Activated CD8-positive, alpha-beta memory T cell treated with anti-CD3 and anti-CD28 coated beads for 24 hours (primary cell): Measurements from ENCODE around the gene HCFC2.

Experiments used
- DNase-seq: peaks from one replicate; pipeline ENCODE4 v3.0.0-alpha.2; 2020

The HCFC2 gene

DNA sequence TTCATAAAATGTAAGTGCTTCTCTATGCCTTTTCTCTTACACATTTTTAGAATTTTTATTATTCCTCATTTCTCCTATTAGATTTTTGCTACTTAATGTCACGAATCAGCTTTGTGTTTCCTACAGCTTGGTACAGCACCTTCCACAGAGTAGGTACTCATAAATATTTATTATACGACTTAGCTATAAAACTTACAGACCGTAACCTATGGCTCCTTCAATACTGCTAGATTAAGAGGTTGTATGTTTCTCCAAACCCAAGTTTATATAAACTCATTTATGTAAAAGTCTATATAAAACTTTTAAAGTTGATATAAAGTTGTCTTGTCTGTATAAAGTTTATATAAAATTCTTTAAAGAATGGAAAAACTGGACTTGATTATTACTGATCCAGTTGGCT, 62.2 kb downstream of the HCFC2 start:
- DNase-seq = no peak

DNA sequence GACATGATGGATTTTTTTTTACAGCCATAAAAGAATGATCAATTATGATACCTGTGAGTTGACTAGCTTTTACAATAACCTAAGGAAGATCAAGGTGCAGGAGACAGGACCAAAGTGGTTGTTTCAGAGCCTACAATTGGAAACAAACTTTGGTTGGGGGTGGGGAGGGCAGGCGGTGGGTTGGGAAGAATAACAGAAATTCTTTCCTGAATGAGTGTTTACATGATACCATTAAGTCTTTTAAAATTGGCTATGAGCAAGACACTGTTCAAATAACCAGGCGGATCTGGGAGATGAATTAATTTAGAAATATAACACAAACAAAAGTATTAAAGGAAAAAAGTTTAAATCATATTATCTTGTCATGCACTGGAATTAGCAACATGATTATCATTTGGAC, 66.4 kb downstream of the HCFC2 start:
- DNase-seq = no peak

DNA sequence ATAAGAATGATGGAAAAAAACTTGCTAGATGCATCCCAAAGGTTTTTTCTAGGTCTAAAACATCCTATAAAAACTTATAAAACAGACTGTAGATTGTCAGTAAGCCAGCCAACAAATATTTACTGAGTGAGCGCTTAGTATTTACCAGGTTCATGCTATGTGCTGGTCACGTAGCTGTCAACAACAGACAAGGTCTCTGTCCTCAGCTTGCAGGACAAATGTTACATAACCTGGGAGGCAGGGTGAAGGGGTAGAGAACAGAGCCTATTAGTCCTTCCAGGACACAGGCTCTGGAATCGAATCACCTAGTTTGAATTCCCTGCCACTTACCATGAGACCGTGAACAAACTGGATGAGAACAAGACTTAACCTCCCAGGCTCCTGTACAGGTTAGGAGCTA, 67.3 kb downstream of the HCFC2 start:
- DNase-seq = no peak

DNA sequence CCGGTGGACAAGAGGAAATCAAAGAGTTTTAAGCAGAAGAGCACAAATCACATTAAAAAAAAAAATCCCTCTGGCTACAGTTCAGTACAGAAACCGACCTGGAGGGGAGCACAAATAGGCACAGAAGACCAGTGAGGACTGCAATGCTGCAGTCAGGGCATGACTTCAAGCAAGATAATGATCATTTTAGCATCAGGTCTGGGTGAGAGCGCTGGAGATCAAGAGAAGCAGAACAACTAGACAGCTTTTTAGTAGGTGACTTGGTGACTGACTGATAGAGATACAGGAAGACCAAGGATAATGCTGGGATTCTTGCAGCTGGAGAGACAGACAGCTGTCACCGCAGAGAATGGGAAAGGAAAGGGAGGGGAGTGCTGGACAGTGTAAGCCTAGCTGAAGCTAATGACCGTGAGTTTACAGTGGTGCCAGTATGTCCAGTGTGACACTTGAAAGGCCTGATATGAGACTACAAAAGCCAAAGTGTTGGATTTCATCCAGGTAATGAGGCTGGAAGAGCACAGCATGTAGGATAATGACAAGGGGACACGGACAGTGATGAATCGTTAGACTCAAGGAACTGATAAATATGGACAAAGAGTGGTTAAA, 68.1 kb downstream of the HCFC2 start:
- DNase-seq = no peak

DNA sequence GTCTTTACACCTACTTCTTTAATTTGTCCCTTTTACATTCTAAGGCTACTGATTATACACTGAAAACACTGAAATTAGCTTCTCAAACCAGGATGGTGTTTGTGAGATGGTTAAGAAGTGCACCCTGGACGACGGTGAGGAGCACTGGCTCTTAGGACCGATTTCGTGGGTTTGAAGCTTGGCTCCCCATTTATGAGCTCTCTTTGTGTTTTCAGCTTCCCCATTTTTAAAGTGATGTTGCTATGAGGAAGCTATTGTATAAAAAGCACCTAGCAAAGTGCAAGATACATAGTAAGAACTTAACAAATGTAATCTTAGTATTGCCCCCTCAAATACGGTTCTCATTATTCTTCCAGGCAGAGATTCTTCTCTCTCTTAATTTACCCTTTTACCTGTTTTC, 69.0 kb downstream of the HCFC2 start:
- no peak for DNase-seq

DNA sequence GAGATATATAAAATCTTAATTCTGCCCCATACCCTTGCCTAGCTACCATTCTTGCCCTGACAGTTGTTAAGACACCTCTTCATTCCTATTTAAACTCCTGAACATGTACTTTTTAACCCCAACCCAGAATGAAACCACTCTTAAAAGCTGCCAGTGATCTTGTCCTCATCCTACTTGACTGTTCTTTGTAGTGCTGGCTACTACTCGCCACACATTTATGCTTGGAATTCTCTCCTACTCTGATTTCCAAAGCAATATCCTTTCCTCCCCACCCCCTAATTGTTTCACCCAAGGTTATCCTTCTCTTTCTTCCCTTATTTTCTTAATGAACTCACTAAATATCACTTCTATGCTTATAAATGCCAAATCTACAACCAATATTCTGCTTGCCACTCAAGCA, 69.5 kb downstream of the HCFC2 start:
- no peak for DNase-seq

DNA sequence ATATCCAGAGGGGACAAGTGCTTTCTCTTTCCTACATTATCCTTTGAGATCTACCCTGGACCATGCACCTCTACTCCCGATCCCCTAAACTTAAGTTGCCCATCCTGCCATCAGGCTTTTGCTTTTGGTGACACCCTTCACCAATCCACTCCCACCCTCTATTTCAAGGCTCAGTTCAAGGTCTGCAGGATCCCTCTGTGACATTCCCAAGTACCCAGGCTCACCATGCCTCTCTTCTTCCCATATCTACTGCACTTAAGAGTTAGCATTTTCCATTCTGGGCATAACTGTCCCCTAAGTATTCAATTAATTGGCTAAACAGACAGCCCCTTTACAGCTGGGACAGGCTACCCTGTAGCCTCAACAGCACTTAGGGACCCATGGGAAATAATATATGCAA, 70.6 kb downstream of the HCFC2 start:
- DNase-seq = no peak

DNA sequence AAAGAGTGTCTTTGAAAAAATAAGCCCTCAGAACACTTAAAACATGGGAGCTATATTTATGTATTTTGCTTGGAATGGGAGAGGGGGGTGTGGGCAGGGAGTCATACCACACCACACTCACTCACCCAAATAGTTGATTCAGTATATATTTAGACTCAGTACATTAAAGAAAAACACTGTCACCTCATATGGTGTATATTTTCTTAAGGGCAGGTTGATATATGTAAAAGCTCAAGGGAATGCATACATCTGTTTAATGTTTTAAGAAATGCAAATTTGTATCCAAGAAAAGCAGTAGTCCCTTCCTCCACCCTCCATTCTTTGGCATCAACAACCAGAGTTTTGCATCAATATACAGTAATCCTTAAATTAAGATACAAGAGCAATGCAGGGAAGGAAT, 72.2 kb downstream of the HCFC2 start:
- no peak for DNase-seq

DNA sequence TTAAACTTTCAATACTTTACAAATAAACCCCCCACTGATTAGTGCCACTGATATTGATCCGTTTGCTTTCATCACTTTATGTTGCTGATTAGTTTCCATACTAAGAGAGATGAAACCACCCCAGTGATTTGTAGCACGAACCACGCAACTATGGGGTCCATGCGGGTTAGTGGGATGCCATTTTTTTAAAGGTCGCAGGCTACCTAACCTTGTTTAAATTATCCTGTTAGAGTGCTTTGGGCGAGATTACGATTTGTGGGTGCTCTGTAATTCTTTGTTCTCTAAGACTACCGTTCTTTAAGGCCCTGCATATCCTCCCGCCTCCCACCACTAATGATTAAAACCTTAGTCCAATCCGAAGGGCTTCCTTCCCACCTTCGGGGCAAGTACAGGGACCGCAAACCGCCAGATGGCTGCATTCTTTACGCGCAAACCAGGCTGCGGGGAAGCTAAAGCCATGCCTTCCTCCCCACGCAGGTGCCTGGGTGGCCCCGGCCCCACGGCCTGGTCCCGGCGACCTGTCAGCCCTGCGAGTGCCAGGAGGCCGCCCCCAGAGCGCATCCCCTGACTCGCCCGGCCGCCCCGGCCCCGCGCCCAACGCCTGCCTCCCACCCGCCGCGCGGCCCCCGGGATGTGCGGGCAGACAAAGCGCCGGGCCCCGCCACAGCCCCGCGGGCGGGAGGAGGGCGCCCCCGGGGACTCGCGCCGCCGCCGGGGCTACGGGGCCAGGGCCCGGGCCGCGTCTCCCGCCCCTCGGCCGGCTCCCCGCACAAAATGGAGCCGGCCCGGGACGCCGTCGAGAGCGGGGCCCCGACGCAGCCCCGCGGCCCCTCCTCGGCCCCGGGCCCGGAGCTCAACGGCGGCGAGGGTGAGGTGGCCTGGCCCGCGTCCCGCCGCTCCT, 72.9 kb downstream of the HCFC2 start:
- DNase-seq = peak; percentile 83

DNA sequence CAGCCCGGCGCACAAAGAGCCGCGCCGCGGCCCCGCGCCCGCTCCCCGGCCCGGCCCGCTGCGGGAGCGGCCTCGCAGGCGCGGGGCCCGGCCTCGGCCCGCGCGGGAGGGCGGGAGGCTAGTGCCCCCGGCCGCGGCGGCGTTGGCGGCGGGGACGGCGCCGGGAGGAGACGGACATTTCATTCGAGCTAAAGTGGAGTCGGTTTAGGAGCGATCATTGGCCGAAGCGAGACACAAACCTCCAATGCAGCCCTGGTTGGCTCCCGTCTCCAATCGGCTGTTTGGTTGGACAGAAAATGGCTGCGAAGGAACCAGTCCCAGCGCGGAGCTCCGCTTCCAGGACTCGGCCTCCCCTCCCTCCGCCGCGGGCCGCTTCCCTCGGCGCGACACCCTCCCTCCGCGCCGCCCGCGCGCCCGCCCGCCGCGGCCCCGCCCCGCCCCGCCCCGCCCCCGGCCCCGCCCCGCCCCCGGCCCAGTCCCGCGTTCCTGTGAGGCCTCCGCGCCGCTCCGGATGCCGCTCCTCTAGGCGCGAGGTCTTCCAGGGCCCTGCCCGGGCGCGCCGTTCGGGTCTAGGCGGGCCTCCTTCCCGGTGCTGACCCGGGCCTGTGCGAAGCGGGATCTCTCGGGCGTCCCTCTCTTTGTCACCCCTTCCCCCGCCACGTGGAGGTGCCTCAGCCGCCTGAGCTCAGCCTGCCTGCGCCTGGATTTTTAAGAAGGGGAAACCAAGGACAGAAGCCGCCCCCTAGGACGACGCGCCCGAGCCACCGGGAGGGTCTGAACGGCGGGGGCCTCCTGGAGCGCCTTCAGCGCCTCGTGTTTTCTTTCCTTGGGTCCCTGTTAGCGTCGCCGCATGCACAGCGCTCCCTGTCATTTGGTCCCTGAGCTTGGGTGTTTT, 73.8 kb downstream of the HCFC2 start, which contains the start of gene NFYB:
TSS of gene NFYB (minus strand) at position 309 of the 895 bp plus-strand sequence. CDS start 2,757 bp downstream, outside the sequence.
- peak; percentile 95 for DNase-seq

DNA sequence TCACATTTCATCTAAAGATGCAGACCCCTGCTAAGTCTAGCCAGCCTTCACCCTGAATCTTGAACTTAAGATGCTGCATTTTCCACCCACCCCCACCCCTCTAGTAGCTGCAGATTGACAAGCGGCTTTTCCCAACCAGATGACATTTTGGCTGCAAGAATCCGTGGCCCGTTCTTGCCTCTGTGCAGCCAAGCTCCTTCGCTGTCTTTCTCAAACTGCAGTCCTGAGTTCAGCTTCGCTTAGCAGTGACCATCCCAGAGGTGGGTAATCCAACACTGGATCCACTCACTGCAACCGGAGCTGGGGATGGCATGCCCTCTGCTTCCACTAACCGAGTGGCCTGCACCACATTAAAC, 74.4 kb downstream of the HCFC2 start:
- no peak for DNase-seq

DNA sequence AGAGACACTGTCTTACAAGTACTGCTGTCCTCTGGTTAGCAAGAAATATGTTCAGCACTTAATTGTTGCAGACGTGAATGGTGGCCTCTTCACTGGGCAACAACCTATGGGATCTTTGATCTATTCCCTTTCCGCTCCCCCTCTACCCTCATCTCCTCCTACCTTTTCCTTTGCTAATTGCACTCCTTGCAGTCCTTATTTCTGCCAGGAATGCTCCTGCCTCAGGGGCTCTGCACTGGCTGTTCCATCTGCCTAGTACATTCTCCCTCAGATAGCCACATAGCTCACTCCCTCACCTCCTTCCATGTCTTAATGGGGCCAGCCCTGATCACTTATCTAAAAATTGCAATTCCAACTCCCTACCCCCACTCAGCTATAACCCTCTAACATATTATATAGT, 78.2 kb downstream of the HCFC2 start:
- DNase-seq = no peak

DNA sequence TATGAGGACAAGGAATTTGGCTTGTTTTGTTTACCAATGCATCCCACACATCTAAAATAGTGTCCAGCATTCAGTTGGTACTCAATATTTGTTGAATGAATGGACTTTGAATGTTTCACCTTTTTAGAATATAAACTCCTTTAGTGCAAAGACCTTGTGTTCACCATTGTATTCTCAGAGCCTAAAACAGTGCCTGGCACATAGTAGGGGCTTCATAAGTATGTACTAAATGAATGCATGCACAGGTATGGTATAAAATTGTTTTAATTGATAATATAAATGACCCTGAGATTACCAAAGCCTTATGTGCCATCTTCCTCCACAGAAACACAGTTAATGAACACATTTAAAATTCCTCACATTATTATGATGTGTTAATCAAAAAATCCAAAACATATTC, 78.7 kb downstream of the HCFC2 start:
- no peak for DNase-seq

DNA sequence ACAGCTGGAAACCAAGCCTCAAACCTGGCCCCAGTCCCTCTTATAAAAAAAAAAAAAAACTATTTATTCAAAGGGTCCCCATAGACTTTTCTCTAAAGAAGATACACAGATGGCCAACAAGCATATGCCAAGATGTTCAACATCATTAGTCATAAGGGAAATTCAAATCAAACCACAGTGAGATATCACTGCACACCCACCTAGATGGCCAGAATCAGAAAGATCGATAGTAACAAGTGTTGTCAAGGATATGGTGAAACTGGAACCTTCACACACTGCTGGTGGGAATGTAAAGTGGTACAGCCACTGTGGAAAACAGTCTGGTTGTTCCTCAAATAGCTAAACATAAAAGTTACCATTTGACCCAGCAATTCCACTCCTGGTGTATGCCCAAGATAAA, 79.6 kb downstream of the HCFC2 start:
- DNase-seq = no peak

DNA sequence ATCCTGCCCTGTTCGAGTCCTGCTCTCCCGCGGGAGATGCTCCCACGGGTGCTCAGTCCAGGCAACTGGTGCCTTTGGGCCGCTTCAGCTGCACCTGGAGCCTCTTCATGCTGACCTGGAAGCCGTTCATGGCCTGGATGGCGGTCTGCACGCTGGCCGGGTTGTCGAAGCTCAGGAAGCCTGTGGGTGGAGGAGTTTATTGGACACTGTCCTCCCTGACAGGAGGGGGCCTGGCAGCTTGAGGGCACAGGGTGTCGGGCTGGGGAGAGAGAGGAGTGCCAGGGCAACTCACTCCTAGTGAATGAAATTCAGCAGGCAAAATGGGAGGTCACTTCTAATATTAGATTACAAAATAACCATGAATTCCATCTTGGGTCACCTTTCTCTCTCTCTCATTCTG, 83.0 kb downstream of the HCFC2 start:
- no peak for DNase-seq

DNA sequence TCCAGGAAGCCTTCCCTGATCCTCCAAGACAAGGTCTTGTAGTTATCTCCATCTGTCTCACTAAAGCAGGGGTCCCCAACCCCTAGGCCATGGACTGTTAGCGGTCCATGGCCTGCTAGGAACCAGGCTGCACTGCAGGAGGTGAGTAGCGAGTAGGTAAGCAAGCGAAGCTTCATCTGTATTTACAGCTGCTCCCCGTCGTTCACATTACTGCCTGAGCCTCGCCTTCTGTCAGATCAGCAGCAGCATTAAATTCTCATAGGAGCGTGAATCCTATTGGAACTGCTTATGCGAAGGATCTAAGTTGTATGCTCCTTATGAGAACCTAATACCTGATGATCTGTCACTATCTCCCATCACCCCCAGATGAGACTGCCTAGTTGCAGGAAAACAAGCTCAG, 86.1 kb downstream of the HCFC2 start:
- DNase-seq = no peak

DNA sequence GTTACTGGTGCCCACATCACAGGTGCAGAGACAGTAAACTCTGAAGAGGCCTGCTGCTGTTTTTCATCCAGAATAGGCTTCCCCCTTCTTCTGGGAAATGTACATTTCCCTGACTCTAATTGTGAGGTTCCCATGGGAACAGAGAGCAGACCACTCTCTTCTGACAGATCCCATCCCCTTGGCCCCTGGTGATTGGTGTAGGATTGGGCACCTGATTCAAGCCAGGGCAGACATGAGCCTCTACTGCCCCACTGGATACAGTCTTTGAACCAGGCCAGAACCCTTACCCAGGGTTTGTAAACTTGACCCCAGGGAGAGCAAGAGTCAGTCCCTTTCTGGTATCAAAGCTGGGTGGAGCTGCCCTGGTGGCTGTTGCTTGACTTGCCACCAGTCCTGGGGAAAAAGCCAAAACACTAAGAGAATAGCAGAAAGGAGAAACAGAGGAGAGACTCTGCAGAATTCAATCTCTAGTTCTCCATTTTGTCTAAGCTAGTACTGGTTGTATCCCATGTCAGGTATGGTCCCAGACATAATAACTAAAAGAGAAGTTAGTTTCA, 88.4 kb downstream of the HCFC2 start:
- DNase-seq = no peak

DNA sequence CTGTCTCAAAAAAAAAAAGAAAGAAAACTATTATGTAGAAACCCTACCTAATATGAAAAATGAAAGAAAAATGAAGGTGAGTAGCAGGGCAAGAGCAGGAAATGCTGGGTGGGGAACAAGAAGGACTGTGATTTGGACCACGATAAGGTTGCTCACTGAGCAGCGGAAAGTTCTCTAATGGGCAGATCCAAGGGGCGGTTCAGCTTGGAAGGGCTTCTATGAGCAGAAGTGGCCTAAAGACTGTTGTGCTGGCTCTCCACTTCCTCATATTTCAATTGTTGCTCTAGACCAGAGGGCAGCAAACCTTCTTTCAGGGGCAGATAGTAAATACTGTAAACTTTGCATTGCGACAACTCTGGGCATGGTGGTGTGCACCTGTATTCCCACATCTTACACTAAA, 90.0 kb downstream of the HCFC2 start:
- DNase-seq = no peak

DNA sequence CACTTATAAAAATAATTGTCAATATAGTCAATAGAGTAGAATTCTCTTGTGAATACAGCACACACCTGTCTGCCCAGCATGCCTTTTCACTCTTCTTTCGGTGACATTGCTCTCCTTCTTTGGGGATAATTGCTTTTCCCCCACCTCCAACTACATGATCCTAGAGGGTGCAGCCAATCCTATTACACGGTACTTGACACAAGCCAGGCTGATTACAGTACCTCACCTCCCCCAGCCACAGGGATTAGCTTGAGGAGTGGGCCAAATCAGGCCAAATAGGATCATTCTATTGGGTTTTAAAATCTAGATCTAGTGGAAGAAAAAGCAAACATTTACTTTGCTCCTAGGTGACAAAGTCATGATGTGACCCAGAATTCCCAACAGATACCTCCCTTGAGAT, 90.5 kb downstream of the HCFC2 start:
- no peak for DNase-seq
